Prostate gland (tissue), 2 donors: ENCODE data around the gene SAT2. TPM values are rescaled to one million over a fixed set of nuclear protein-coding genes. Genes with fewer than 3 reads are reported as not detected.
"Not testable (repeated sequence)": the region's sequence is repeated elsewhere in the genome, so short reads cannot be mapped to it uniquely, and the experiment has no call there.

ENCODE experiments used
- DNase-seq: peaks from one replicate; pipeline ENCODE4 v3.0.0-alpha.2; 2019; ENCODE audit warnings: low spot score
- H3K27ac ChIP-seq, 2 donors: fragments of 200-600 bp; sonication (generic); 2 replicates each; pipeline ENCODE4 v1.5.1; 2017 to 2019
- H3K27me3 ChIP-seq: fragments of 200-600 bp; sonication (generic); replicated peaks from 2 replicates; pipeline ENCODE4 v1.5.1; 2019; ENCODE audit not compliant: insufficient read depth
- H3K36me3 ChIP-seq, 2 donors: fragments of 200-600 bp; sonication (generic); 1 replicate in 1 of 2; 2 replicates in 1 of 2; pipeline versions ENCODE4 v1.5.1 to v1.8.1; 2017 to 2019
- H3K4me1 ChIP-seq: fragments of 200-600 bp; sonication (generic); replicated peaks from 2 replicates; pipeline ENCODE4 v1.5.1; 2019
- H3K4me3 ChIP-seq, 2 donors: fragments of 200-600 bp; sonication (generic); 2 replicates each; pipeline ENCODE4 v1.5.1; 2017 to 2019
- H3K9me3 ChIP-seq: fragments of 200-600 bp; sonication (generic); 2 replicates; pipeline ENCODE4 v1.5.1; 2017
- CTCF ChIP-seq, 4 experiments: fragments of 200-600 bp in 2 of 4; fragments of 450-650 bp in 2 of 4; sonication (generic) in 2 of 4; IDR thresholded peaks; 1 replicate in 3 of 4; 2 replicates in 1 of 4; pipeline ENCODE4 v1.5.1; 2016 to 2019; ENCODE audit warnings: antibody characterized with exemption in 4 of 4, mild to moderate bottlenecking in 2 of 4, moderate library complexity in 2 of 4
- POLR2A ChIP-seq: fragments of 450-650 bp; IDR thresholded peaks from one replicate; pipeline ENCODE4 v1.6.1; 2016; ENCODE audit warnings: antibody characterized with exemption, mild to moderate bottlenecking
- POLR2AphosphoS5 ChIP-seq: sonication (generic); formaldehyde crosslinking; IDR thresholded peaks from one replicate; pipeline ENCODE4 v1.6.1; 2017; ENCODE audit warnings: antibody characterized with exemption
- WGBS: methylation state at CpG from one replicate; pipeline ENCODE4 v1.1.5; 2018; 5-methylcytosine and 5-hydroxymethylcytosine counted together
- intact Hi-C: fragments of 100-400 bp; cut with DNase I; formaldehyde crosslinking; loops from one replicate; pipeline ENCODE4 v1.14.2; 2022
- total RNA-seq, 2 donors: library from RNA; depleted of rRNA; stranded (reverse); fragments of >200 nt; gene quantifications; one replicate each; pipeline ENCODE4 v1.1.0, GENCODE V29; 2016

The SAT2 gene
- total RNA-seq, 2 donors from 2014 or later: 83.3 to 139 TPM

- TF ChIP-seq POLR2AphosphoS5: no peak
- no peak for TF ChIP-seq POLR2A
- TF ChIP-seq CTCF (IDR thresholded peaks at IDR 0.05): no peak
- no peak within 1 kb of the TSS for H3K4me3 ChIP-seq
- H3K36me3 ChIP-seq: no peaks in the 10 kb centered on the region
- WGBS: 75% methylated on average over 13 of the region's 13 CpGs
- intact Hi-C loops: loop anchor here (5.0 kb wide), 1 partner anchor 57 kb away; the partner anchor contains the start of genes TP53 and WRAP53
- no peaks in the 10 kb centered on the region for H3K4me1 ChIP-seq
- H3K9me3 ChIP-seq: no peaks in the 10 kb centered on the region
- DNase-seq: no peak
- no peaks in the 10 kb centered on the region for H3K27me3 ChIP-seq
- H3K27ac ChIP-seq: no peak within 1 kb of the TSS
These were observed 2.4 kb upstream of the SAT2 start, which contains the start of gene SHBG for GRCh38 chr17:7629939-7630571. Gene SHBG (plus strand): TSS chr17:7630135. CDS start chr17:7630173, 38 bp downstream.

- H3K27ac ChIP-seq: peak overlapping the region; percentile 97 to 98
- peak overlapping the region; percentile 87 to 94 for H3K4me3 ChIP-seq
- no peaks in the 10 kb centered on the region for H3K36me3 ChIP-seq
- TF ChIP-seq POLR2AphosphoS5 (no peak), POLR2A (no peak), CTCF (IDR thresholded peaks at IDR 0.05) (no peak)
- intact Hi-C loops: loop anchor here (5.0 kb wide), 1 partner anchor 60 kb away; the partner anchor contains the start of genes TP53 and WRAP53
- no peaks in the 10 kb centered on the region for H3K9me3 ChIP-seq
- no peaks in the 10 kb centered on the region for H3K27me3 ChIP-seq
- WGBS: 6% methylated on average over 6 of the region's 6 CpGs
- no peak for DNase-seq
- H3K4me1 ChIP-seq: no peaks in the 10 kb centered on the region
These were observed 718 bp downstream of the SAT2 start for GRCh38 chr17:7626956-7627249.

GRCh38 chr17:7626307-7626706, 1.3 kb downstream of the SAT2 start:
- 84% methylated on average over 7 of the region's 7 CpGs for WGBS
- Histone ChIP-seq H3K27me3 (no peaks in the 10 kb centered on the region), H3K27ac (peak overlapping the region in 1 of 2 donors; percentile 97), H3K4me3 (peak overlapping the region in 1 of 2 donors; percentile 87), H3K4me1 (no peaks in the 10 kb centered on the region), H3K9me3 (no peaks in the 10 kb centered on the region), H3K36me3 (no peaks in the 10 kb centered on the region)
- intact Hi-C loops: loop anchor here (5.0 kb wide), 1 partner anchor 61 kb away; the partner anchor contains the start of genes TP53 and WRAP53
- no peak for DNase-seq
- TF ChIP-seq POLR2AphosphoS5: no peak
- TF ChIP-seq CTCF (IDR thresholded peaks at IDR 0.05): no peak
- TF ChIP-seq POLR2A: no peak

GRCh38 chr17:7625749-7626148, 1.9 kb downstream of the SAT2 start:
- not testable (repeated sequence) for H3K36me3 ChIP-seq, H3K27me3 ChIP-seq, H3K9me3 ChIP-seq, H3K27ac ChIP-seq, H3K4me1 ChIP-seq, DNase-seq, H3K4me3 ChIP-seq
- intact Hi-C loops: loop anchor here (5.0 kb wide), 1 partner anchor 62 kb away; the partner anchor contains the start of genes TP53 and WRAP53
- WGBS: 97% methylated on average over 16 of the region's 16 CpGs

GRCh38 chr17:7623661-7624060, 4.0 kb downstream of the SAT2 start:
- Histone ChIP-seq H3K9me3 (no peaks in the 10 kb centered on the region), H3K27ac (no peak overlapping the region), H3K4me1 (no peaks in the 10 kb centered on the region), H3K4me3 (no peak overlapping the region), H3K27me3 (no peaks in the 10 kb centered on the region), H3K36me3 (no peaks in the 10 kb centered on the region)
- no peak for DNase-seq
- TF ChIP-seq CTCF (IDR thresholded peaks at IDR 0.05): no peak
- no peak for TF ChIP-seq POLR2AphosphoS5
- TF ChIP-seq POLR2A: no peak
- 87% methylated on average over 5 of the region's 5 CpGs for WGBS
- intact Hi-C loops: no loop called here
